Measurements from ENCODE around the gene PALD1. TPM values are rescaled to one million over a fixed set of nuclear protein-coding genes. Genes with fewer than 3 reads are reported as not detected.
A peak's percentile ranks its signal among the peaks of the same experiment; 100 is the strongest.

The PALD1 gene
- total RNA-seq, 1 experiment from 2014 or later, result 0.12 TPM

DNA sequence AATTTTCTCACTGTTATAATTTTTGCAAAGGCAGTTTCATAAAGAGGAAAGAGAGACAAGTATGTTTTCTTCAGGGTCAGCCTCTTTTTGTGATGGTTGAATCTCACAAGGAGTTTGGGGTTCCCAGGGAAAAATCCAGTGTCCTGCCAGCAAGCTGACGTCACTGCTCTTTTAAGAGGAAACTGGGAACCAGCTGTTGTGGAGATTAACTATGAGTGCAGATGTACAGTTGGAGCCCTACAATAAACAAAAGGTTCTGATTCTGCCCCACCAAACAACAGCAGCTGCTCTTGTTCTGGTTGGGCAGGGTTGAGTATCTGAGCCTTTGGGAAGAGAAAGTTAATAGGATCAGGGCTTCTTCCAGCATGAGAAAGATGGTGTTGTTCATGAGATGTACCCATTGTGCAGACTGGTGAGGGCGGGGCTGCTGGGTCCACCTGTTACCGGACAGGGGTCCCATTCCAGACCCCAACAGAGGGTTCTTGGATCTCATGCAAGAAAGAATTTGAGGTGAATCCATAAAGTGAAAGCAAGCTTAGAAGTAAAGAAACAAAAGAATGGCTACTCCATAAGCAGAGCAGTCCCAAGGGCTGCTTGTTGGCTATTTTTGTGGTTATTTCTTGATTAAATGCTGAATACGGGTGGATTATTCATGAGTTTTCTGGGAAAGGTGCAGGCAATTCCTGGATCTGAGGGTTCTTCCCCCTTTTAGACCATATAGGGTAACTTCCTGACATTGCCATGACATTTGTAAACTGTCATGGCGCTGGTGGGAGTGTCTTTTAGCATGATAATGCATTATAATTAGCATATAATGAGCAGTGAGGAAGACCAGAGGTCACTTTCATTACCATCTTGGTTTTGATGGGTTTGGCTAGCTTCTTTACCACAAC, 111.4 kb downstream of the PALD1 start:
- peak; percentile 61 for DNase-seq (ENCODE audit: low read depth)

DNA sequence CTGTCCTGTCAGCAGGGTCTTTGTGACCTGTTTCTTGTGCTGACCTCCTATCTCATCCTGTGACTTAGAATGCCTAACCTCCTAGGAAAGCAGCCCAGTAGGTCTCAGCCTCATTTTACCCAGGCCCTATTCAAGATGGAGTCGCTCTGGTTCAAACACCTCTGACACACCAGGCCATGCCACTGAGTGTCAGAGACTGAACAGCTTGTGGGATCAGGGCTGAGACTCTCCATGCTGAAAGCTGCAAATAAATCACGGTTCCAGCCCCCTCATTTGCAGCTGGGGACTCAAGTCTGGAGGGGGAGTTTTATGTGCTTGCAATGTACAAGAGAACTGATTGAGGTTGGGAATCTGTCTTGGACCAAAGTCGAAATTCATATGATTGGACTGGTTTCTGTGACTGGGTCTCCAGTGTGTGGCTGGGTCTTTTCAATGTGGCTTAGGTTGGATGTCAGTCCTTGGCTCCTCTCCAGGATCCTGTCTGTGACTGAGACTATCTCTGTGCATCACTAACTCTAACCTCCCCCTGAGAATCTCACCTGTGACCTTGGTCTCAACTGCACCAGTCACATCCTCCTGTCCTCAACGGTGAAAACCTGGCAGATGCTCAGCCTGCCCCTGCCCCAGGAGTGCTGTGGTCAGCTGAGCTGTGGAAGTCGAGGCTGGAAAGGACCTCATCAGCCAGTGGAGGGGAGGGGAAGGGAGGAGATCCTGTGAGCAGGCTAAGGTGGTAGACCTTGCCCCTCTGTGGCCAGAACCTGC, 112.3 kb downstream of the PALD1 start:
- no peak for DNase-seq (ENCODE audit: low read depth)

DNA sequence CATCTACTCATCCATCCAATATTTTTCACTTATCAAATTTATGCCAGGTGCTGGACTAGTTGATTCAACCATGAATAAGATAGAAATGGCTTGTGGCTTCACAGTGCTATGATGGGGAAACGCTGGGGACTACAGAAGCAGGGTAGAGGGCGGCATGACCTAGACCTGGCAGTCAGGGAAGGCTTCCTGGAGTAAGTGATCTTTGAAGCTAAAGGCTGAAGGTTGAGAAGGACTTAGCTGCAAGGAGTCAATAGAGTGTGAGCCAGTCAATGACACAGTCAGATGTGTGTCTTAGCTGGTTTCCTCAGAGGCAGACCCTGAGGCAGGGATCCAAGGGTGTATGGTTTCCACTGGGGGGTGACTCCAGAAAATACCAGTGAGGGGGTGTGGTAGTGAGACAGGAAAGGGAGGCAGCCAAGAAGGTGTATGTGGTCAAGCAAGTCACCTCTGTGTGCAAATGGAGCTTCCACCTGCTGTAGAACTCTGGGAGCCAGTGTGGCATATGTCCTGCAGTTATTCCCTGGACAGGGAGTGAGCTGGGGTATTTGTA, 113.7 kb downstream of the PALD1 start:
- DNase-seq (ENCODE audit: low read depth), result no peak

DNA sequence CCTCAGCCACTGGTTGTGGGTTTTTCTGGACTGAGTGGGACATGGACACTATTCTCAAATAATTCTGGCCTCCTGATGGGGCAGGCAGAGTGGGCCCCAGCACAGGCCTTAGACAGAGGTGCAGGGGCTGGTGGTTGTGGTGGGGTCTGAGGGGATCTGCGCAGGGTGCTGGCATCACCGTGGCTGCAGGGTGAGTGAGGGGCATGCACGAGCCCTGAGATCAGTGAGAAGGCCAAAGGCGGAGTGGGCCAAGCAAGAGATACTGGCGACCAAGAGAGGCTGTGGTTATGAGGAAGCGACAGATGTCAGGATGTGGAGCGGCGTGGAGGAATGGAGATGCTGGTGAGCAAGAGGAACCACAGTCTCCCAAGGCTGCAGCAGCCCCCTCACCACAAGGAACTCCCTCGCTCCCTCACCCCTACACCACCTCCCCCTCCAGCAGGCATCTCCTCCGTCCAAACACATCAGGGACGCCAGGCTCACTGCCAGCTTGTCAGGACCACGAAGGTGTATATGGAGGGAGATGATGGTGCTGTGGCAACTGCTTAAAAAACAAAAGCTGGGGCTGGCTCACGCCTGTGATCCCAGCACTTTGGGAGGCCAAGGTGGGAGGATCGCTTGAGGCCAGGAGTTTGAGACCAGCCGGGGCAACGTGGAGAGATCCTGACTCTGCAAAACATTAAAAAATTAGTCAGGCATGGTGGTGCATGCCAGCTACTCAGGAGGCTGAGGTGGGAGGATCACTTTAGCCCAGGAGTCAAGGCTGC, 114.4 kb downstream of the PALD1 start:
- no peak for DNase-seq (ENCODE audit: low read depth)

DNA sequence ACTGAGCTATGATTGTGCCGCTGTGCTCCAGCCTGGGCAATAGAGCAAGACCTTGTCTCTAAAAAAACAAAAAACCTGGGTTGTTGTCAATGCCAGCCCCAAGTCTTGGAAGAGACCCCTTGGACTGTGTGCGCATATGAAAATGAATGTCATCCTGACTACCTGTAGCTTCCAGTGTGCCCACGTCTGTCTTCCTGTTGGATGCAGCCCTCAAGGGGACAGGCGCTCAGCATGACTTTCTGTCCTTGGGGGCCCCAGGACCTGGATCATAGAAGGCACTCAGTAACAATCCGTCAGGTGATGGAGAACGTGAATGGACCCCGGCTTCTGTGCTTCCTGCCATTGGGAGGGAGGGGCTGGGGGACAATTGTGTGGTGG, 114.9 kb downstream of the PALD1 start:
- no peak for DNase-seq (ENCODE audit: low read depth)

DNA sequence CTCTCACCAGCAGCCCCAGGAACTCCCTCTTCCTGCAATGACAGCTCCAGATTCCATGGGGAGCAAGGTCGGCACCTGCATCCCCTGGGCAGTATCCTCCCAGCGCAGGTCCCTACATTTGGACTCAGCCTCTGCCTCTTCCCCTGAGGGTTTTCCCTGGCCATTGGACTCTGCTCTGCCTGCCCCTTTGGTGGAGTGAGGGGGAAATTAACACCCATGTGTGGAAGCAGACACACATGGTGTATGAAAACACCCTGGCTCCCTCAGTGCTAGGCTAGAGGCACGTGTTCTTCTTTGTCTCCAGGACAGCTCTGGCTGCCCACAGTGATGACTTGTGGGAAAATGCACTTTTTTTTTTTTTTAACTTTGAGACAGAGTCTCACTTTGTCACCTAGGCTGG, 115.6 kb downstream of the PALD1 start:
- DNase-seq (ENCODE audit: low read depth), result no peak

DNA sequence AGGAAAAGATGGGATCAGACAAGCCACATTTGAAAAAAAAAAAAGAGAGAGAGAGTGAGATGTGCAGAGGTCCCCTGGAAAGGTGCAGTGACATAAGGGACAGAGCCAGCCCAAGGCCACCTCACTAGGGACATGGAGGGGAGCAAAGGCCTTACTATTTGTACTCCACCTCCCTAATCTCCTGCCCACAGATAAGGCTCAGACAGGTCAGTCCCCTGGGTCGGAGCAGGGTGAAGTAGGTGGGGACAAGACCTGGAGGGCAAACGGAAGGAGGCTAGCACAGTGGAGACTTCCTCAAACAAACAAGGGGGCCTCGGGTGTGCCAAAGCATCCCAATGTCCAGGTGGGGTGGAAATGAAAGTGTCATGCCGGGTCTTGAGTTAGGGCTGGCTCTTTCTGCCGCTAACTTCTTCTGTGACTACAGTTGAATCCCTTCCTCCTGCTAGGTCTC, 117.0 kb downstream of the PALD1 start:
- no peak for DNase-seq (ENCODE audit: low read depth)

DNA sequence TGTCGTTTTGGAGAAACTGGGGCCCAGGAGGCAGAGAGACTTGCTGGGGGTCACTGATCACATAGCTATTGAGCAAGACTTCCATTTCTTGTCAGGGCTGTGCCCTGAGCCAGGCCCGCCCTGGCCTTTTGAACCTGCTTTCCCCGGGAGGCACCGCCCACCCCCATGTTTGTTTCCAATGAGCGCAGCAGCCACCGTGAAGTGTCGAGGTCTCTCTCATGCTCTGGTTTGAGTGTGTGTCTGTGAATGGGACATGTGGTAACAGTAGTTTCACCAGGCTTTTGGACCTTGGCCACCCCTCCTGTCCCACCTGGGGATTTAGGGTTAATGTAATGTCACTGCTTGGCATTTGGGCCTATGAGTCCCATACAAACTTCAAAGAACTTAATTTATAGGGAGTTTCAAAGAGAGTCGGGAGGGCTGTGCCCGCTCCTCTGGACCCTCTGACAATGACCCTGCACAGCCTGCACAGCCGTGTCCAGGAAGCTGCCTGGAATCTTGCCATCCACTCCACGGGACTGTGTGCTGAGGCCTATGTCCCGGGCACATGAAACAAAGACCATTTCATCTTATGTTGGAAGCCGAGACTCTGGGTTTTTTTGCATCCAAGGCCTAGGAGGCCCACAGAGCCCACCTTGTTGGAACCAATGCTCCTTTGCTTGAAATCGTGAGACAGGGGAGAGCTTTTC, 117.7 kb downstream of the PALD1 start:
- DNase-seq (ENCODE audit: low read depth), result no peak

DNA sequence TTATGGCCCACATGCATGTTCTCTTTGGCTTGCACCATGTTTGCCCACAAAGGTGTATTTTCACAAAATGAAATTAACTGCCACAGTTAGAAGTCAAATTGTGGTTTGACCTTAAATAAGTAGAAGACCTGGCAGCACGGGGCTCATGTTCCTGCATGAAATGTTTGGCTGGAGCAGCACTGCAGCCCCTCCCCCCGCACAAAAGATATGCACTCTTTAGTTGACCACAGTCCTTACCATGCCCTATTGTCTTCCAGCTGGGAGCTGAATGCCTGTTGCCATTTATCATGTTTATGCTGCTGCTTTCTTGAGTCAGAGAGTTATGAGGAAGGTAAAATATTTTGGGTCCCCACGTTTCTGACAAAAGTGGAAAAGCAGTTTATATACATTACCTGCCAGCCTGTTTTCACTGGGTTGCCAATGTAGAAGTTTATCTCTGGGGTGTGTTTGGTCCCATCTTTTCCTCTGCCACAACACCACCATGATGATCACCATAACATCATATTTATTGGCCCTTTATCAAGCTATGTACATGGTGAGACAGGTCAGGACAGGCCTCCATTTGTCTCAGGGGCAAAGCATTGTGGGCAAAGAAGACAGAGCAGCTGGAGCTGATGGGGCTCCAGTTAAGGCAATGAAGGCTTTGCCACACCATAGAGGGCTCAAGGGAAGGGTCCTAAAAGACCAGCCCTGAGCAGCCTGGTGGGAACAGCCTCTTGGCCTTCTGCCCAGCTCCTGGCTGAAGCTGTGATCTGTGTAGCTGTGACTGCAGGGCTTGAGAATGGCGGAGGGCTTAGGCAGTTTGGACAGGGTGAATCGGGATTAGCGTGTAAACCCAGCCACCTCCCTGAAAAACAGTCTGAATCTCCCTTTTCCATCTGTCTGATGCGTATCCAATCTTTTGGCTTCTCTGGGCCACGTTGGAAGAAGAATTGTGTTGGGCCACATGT, 118.6 kb downstream of the PALD1 start:
- DNase-seq (ENCODE audit: low read depth), result no peak

DNA sequence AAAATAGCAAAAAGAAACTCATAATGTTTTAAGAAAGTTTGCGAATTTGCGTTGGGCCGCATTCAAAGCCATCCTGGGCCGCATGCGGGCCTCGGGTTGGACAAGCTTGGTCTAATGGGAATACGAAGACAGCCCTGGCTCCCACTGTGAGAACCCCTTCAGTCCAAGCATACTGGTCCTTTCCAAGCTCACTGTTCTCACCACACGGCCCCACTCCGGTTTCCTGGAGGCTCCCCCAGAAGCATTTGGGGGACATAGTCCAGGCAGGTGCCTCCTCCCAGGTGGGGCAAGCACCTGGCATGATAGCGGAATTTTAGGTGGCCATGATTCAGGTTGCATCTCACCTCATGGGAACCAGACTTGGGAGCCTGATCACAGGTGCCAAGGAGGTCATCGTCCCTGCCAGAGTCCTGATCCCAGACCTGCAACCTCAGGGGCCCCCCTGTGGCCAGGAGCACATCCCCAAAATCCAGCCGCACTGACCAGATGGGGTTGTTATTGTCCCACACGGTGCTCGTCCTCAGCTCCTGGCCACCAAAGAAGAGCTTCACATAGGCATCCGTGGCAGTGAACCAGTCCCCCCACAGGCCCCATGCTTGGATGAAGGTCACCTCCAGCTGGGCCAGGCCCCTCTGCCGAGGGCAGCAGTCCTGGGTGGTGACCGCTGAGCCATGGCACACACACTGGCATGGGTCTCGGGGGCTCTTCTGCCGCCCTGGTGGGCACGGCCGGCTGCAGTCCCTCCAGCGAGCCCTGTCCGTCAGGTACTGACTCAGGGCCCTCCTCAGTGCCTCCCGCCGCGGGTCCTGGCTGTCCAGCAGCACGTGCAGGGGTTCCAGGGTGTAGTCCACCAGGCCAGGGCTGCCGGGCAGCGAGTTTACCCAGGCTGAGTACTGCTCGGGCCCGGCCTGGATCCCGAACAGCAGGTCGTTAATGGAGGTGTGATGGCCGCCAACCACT, 119.6 kb downstream of the PALD1 start:
- DNase-seq (ENCODE audit: low read depth), result no peak

DNA sequence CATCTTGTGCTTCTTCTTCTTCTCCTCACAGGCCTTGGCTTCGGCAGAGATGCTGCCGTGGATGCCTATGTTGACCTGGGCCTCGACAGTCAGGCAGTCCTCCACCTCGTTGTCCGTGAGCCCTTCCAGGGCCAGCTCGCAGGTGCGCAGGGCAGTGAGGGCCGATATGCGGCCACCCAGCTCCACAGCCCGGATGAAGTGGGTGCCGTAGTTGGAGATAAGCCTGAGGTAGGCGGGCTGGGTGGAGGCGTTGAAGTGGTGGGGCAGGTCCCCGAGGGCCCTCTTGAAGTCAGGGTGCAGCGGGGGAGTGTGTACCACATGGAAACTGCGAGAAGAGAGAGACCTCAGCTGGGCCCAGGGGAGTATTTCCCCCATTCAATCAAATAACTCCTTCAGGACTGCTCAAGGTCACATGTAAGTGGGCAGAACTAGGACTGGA, 120.3 kb downstream of the PALD1 start:
- no peak for DNase-seq (ENCODE audit: low read depth)

DNA sequence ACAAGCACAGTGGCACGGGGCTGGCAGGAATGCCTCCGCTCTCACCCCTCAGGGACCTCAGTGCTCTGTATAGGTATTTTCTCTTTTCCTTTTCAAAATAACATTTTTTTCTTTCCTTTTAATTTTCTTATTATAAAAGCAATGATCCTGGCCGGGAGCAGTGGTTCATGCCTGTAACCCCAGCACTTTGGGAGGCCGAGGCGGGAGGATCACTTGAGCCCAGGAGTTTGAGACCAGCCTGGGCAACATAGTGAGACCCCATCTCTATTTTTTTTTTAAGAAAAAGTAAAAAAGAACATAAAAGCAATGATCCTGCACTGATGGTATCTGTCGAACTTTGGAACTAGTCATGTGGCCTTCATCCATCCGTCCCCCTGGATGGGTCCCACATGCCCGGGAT, 120.8 kb downstream of the PALD1 start:
- DNase-seq (ENCODE audit: low read depth), result no peak

DNA sequence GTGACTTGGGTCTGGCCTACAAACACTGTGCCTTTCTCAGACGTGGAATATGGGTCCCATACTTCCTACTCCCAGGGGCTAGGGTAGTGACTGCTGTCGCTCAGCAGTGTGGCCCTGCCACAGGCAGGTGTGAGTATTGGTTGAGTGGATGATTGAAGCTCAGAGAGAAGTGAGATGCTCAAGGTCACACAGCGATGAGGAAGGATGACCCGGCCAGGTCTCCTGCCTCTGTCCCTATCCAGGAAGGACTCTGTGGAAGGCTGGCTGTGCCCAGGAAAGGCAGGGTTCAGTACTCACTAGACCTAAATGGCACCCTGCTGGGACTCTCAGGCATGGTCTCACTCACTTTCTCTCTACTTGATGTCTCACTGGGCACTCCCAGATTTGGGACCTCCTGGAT, 121.2 kb downstream of the PALD1 start:
- DNase-seq (ENCODE audit: low read depth), result no peak

DNA sequence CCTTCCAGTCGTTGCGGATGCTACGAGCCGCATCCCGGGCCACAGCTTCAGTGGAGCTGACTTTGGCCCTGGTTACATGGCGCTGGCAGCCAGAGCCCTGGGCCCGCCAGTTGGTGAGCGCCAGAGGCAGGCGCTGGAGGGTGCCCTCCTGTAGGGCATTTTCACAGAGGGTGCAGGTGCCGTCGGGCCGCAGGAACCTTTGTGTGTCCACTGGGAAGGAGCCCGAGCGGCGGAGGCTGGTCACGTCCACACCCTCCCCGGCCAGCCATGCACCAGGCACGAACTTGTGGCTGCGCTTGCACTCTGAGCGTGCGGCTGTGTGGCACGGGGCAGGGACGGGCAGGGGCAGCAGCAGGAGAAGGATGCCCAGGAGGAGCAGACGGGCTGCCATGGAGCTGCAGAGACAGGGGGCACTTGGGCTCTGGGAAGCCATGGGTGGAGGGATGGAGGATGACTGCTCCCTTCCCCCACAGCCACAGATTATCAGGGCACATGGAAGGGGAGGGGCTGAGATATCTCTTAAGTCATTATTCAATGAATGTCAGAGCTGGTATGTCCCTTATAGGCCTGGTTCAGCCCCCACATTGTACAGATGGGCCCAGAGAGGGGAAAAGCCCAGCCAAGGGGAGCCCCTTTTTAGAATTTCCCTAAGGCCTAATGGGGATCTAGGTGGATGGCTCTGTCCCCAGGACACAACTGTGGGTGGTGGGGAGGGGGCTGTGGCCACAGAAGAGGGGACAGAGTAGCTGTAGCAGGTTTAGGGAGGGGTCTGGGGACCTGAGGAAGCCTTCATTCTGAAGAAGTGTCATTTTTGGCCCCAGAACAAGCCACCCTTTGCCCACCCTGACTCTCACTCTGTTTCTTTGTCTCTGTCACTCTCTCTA, 122.2 kb downstream of the PALD1 start:
- no peak for DNase-seq (ENCODE audit: low read depth)

DNA sequence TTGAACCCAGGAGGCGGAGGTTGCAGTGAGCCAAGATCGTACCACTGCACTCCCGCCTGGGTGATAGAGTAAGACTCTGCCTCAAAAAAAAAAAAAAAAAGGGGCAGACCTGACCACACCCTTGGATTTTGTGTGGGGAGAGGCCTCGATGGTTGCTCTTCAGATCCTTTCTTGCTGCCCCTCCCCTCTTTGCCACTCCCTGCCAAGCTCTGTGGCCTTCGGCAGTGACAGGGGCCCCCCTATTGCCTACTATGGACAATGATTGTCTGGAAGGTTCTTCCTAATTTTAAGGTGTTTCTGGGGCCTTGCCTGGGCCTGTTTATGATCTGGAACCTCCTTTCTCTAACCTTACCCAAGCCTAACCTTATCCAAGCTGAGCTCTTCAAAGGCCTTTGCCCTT, 123.2 kb downstream of the PALD1 start:
- no peak for DNase-seq (ENCODE audit: low read depth)

DNA sequence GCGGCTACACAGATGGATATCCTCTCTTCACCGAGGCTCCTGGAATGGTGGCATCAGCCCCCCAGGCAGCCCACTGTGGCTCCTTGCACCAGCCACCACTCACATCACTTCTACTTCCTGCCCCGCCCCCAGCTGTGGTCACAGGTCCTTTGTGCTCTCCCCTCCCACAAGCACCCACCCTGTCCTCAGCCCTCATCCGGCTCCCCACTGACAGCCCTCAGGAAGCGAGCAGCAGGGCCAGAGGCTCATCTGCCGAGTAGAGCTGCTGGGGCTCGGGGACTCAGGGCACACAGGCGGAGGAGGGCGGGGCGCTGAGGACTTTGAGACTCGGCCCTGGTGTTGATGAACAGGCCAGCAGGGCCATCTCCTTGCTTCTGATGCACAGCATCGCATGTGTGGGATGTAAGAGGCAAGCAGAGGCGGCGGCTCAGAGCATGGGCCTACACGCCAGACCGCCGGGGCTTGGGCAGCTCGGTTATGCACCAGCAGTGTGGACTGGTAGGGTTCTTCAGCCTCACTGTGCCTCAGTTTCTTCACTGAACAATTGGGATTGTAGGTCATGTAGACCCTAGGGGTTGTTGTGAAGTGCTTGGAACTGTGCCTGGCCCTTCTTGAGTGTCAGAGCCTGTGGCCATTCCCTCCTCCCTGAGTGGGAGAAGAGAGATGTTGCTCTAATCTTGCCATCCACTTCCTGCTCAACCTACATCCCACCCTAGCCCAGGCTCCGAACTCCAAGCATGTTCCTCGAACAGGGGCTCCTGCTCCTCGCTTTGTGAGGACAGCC, 124.3 kb downstream of the PALD1 start, which contains the start of gene PRF1:
PRF1 (minus strand) TSS at position 77 of the 784 bp plus-strand sequence. CDS start 1,839 bp downstream, outside the sequence.
- no peak for DNase-seq (ENCODE audit: low read depth)

DNA sequence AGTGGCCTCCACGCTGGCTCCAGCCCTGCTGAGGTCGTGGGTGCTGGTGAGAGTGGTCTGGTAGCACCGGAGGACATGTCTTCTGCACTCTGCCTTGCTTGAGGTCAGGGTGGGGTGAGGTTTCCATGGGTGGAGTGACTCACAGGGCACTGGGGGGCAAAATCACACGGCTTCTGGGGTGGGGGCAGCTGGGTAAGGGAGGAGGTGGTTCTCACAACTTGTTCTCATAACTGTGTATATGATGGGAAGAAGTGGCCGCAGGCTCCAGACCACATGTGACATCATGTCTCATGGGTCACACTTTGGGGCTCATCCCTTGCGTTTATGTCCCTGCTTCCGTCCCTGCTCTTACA, 124.9 kb downstream of the PALD1 start:
- no peak for DNase-seq (ENCODE audit: low read depth)

Data from RPMI7951 (cell line).